ENCODE data around the gene IL1A. TPM values are rescaled to one million over a fixed set of nuclear protein-coding genes. Genes with fewer than 3 reads are reported as not detected.

IL1A gene
- total and polyA plus RNA-seq, 2 donors (not counting 3 experiments of a cell fraction or from before 2014, with no cell fraction given), result 0.29 to 1.4 TPM

DNA sequence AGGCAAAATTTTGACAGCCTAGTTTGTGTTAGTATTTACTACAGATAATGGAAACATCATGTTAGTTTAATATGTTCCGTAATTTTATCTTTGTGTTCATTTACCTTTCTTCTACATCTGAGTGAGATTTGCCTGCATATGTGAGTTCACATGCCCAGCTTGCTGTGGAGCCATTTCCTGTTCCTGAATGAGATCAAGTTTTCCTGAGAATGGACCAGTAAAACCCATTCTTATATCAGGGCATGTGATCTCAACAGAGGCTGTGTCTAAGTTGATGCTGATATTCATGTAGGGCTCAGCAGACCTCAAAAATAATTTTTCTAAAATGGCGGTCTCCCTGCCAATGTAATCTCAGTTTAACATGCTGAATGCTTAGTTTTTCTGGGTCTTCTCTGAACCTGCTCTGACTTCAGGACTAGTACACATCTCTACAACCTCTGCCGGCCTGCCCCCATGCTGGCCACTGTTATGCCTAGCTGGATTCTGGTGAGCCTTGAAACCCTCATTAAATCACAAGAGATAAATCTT lies 1.0 kb downstream of the IL1A start:
- Histone ChIP-seq H3K36me3 (ENCODE audit: control insufficient read depth in 2 of 2, extremely low read depth in 1 of 2, insufficient read depth in 2 of 2, low read length in 2 of 2) (no peaks in the 10 kb centered on the region), H3K9me3 (replicated peaks; ENCODE audit: control insufficient read depth, insufficient read depth, low read length) (no peaks in the 10 kb centered on the region), H3K4me3 (replicated peaks in 1 of 3; ENCODE audit: insufficient read depth in 1 of 3, low read depth in 1 of 3, low read length in 3 of 3) (no peak overlapping the region), H4K20me1 (replicated peaks; ENCODE audit: control insufficient read depth, extremely low read depth, insufficient read depth, low read length) (no peaks in the 10 kb centered on the region), H3K27ac (ENCODE audit: insufficient read depth, low read depth, low read length) (peak overlapping the region; percentile 73), H3K4me1 (ENCODE audit: control insufficient read depth, extremely low read depth, insufficient read depth, low read length) (peaks cover 42% of the 10 kb centered on the region), H3K9ac (replicated peaks; ENCODE audit: extremely low read depth, insufficient read depth, low read length) (no peak overlapping the region), H3K9me1 (replicated peaks; ENCODE audit: control insufficient read depth, extremely low read depth, insufficient read depth, low read length) (no peaks in the 10 kb centered on the region), H3K4me2 (ENCODE audit: insufficient read depth, low read length) (peak overlapping the region; percentile 80), H3K27me3 (ENCODE audit: control insufficient read depth in 2 of 2, insufficient read depth in 2 of 2, low read length in 2 of 2) (no peaks in the 10 kb centered on the region), H2AFZ (ENCODE audit: low read depth, low read length) (peak overlapping the region; percentile 26), H3K79me2 (ENCODE audit: control insufficient read depth, insufficient read depth, low read length) (no peaks in the 10 kb centered on the region)
- ChIA-PET POLR2A (no interaction called here), CTCF (interaction anchor here (0.9 to 3.6 kb wide), 7 partner anchors 9 to 159 kb away, joined by 3 to 14 read pairs (median 6); no protein-coding TSS in a partner anchor)
- DNase-seq (ENCODE audit: low read depth, low spot score) (peak; percentile 62), FAIRE-seq (peak; percentile 46)
- no TSS peak for BruUV-seq (replicated peaks)
- TF ChIP-seq, protein P1, sequence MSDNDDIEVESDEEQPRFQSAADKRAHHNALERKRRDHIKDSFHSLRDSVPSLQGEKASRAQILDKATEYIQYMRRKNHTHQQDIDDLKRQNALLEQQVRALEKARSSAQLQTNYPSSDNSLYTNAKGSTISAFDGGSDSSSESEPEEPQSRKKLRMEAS (IDR thresholded peaks at IDR 0.05; ENCODE audit: insufficient read depth, insufficient read length), result no peak
- no peak for TF ChIP-seq FOS (IDR thresholded peaks at IDR 0.05; ENCODE audit: borderline replicate concordance, insufficient read depth, low read length)
- intact Hi-C loops (cut with micrococcal nuclease), result no loop called here
- dilution Hi-C loops (cut with MboI; ENCODE audit: extremely low pct_ligation_motif_present, low sequenced_read_pairs), result no loop called here

DNA sequence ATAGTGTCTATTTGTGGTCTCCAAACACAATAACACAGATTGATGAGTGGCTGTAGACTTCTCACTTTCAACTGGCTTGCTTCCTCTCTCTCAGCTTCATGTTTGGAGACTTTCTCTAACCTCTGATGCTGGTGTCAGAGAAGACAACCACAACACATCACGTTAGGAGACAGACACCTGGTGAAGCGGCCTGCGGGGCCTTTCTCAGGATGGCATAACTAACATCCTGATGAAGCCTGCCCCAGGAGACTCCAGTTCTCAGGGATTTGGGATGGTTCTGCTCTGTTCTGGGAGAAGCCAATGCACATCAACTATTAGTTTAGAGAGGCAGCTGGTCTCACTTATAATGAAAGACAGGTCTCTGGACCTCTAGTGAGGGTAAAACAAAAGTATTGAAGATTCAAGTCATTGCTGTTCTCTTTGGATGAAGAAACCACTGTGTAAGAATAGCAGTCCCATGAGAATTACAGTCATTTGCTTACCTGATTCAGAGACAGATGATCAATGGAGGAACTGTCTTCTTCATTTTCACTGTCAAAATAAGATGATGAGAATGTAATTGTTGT lies 2.0 kb downstream of the IL1A start:
- POLR2A ChIA-PET, result no interaction called here
- dilution Hi-C loops (cut with MboI; ENCODE audit: extremely low pct_ligation_motif_present, low sequenced_read_pairs), result no loop called here
- FAIRE-seq, result no peak
- Histone ChIP-seq H3K4me3 (replicated peaks in 1 of 3; ENCODE audit: insufficient read depth in 1 of 3, low read depth in 1 of 3, low read length in 3 of 3) (no peak overlapping the region), H2AFZ (ENCODE audit: low read depth, low read length) (no peak overlapping the region), H3K4me1 (ENCODE audit: control insufficient read depth, extremely low read depth, insufficient read depth, low read length) (peaks cover 33% of the 10 kb centered on the region), H3K79me2 (ENCODE audit: control insufficient read depth, insufficient read depth, low read length) (no peaks in the 10 kb centered on the region), H3K9me1 (replicated peaks; ENCODE audit: control insufficient read depth, extremely low read depth, insufficient read depth, low read length) (no peaks in the 10 kb centered on the region), H3K9ac (replicated peaks; ENCODE audit: extremely low read depth, insufficient read depth, low read length) (no peak overlapping the region), H3K9me3 (replicated peaks; ENCODE audit: control insufficient read depth, insufficient read depth, low read length) (no peaks in the 10 kb centered on the region), H3K4me2 (ENCODE audit: insufficient read depth, low read length) (no peak overlapping the region), H4K20me1 (replicated peaks; ENCODE audit: control insufficient read depth, extremely low read depth, insufficient read depth, low read length) (no peaks in the 10 kb centered on the region), H3K36me3 (ENCODE audit: control insufficient read depth in 2 of 2, extremely low read depth in 1 of 2, insufficient read depth in 2 of 2, low read length in 2 of 2) (no peaks in the 10 kb centered on the region), H3K27me3 (ENCODE audit: control insufficient read depth in 2 of 2, insufficient read depth in 2 of 2, low read length in 2 of 2) (no peaks in the 10 kb centered on the region), H3K27ac (ENCODE audit: insufficient read depth, low read depth, low read length) (no peak overlapping the region)
- CTCF ChIA-PET, result interaction anchor here (0.9 to 3.6 kb wide), 6 partner anchors 8 to 160 kb away, joined by 3 to 12 read pairs (median 4); no protein-coding TSS in a partner anchor
- TF ChIP-seq MYC (IDR thresholded peaks at IDR 0.05; ENCODE audit: low read depth, low read length), result no peak
- no peak for TF ChIP-seq GATA2 (IDR thresholded peaks at IDR 0.05; ENCODE audit: insufficient read depth, insufficient read length, low read depth, low read length)
- TF ChIP-seq, protein P2, sequence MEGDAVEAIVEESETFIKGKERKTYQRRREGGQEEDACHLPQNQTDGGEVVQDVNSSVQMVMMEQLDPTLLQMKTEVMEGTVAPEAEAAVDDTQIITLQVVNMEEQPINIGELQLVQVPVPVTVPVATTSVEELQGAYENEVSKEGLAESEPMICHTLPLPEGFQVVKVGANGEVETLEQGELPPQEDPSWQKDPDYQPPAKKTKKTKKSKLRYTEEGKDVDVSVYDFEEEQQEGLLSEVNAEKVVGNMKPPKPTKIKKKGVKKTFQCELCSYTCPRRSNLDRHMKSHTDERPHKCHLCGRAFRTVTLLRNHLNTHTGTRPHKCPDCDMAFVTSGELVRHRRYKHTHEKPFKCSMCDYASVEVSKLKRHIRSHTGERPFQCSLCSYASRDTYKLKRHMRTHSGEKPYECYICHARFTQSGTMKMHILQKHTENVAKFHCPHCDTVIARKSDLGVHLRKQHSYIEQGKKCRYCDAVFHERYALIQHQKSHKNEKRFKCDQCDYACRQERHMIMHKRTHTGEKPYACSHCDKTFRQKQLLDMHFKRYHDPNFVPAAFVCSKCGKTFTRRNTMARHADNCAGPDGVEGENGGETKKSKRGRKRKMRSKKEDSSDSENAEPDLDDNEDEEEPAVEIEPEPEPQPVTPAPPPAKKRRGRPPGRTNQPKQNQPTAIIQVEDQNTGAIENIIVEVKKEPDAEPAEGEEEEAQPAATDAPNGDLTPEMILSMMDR (IDR thresholded peaks at IDR 0.05; ENCODE audit: extremely low read depth in 1 of 2, insufficient read depth in 1 of 2, low read depth in 1 of 2, low read length in 2 of 2), result no peak
- no peak for TF ChIP-seq POLR2A (IDR thresholded peaks at IDR 0.05; ENCODE audit: low read depth, low read length)
- TF ChIP-seq JUN (IDR thresholded peaks at IDR 0.05; ENCODE audit: borderline replicate concordance, insufficient read depth, insufficient read length, low read depth), result no peak
- no peak for TF ChIP-seq FOS (IDR thresholded peaks at IDR 0.05; ENCODE audit: borderline replicate concordance, insufficient read depth, low read length)
- no peak for TF ChIP-seq POLR2AphosphoS5 (IDR thresholded peaks at IDR 0.05; ENCODE audit: insufficient read depth, low read depth, low read length)
- TF ChIP-seq EZH2 (IDR thresholded peaks at IDR 0.05; ENCODE audit: borderline replicate concordance, low read depth, low read length, severe bottlenecking), result no peak
- TF ChIP-seq, protein P1 (IDR thresholded peaks at IDR 0.05; ENCODE audit: insufficient read depth, insufficient read length), result no peak
- no peak for DNase-seq (ENCODE audit: low read depth, low spot score)
- no TSS peak for BruUV-seq (replicated peaks)
- intact Hi-C loops (cut with micrococcal nuclease), result no loop called here

Measured in endothelial cell of umbilical vein (primary cell).